Lower leg skin (tissue), 4 donors: ENCODE data around the gene STX1B. TPM values are rescaled to one million over a fixed set of nuclear protein-coding genes. Genes with fewer than 3 reads are reported as not detected.
"Not testable (repeated sequence)": the region's sequence is repeated elsewhere in the genome, so short reads cannot be mapped to it uniquely, and the experiment has no call there.

Experiments used
- DNase-seq, 2 donors: peaks; one replicate each; pipeline ENCODE4 v3.0.0-alpha.2; 2019; ENCODE audit warnings: low spot score in 2 of 2
- H3K4me3 ChIP-seq: fragments of 200-600 bp; sonication (generic); 2 replicates; pipeline ENCODE4 v1.5.1; 2017; ENCODE audit warnings: mild to moderate bottlenecking, low read depth; ENCODE audit not compliant: poor library complexity, severe bottlenecking
- POLR2A ChIP-seq, 2 donors: fragments of 450-650 bp; IDR thresholded peaks; one replicate each; pipeline ENCODE4 v1.6.1; 2016 to 2017; ENCODE audit warnings: antibody characterized with exemption in 2 of 2, mild to moderate bottlenecking in 1 of 2, moderate library complexity in 1 of 2
- WGBS, 2 donors: methylation state at CpG; one replicate each; pipeline ENCODE4 v1.1.5; 2018; 5-methylcytosine and 5-hydroxymethylcytosine counted together
- intact Hi-C: fragments of 100-400 bp; cut with DNase I; formaldehyde crosslinking; loops from one replicate; pipeline ENCODE4 v1.15.0; 2023; ENCODE audit warnings: low total_unique reads
- total RNA-seq, 4 donors: library from RNA; depleted of rRNA; stranded (reverse); fragments of >200 nt; gene quantifications; one replicate each; pipeline ENCODE4 v1.1.0, GENCODE V29; 2016
- TF ChIP-seq, protein P1 (sequence below), 3 donors: fragments of 450-650 bp; IDR thresholded peaks; one replicate each; pipeline ENCODE4 v1.5.1; 2016; ENCODE audit warnings: antibody characterized with exemption in 3 of 3, mild to moderate bottlenecking in 3 of 3, moderate library complexity in 2 of 3

The STX1B gene
- total RNA-seq, 4 donors from 2014 or later = 0.32 to 1.4 (median 0.44) TPM

DNA sequence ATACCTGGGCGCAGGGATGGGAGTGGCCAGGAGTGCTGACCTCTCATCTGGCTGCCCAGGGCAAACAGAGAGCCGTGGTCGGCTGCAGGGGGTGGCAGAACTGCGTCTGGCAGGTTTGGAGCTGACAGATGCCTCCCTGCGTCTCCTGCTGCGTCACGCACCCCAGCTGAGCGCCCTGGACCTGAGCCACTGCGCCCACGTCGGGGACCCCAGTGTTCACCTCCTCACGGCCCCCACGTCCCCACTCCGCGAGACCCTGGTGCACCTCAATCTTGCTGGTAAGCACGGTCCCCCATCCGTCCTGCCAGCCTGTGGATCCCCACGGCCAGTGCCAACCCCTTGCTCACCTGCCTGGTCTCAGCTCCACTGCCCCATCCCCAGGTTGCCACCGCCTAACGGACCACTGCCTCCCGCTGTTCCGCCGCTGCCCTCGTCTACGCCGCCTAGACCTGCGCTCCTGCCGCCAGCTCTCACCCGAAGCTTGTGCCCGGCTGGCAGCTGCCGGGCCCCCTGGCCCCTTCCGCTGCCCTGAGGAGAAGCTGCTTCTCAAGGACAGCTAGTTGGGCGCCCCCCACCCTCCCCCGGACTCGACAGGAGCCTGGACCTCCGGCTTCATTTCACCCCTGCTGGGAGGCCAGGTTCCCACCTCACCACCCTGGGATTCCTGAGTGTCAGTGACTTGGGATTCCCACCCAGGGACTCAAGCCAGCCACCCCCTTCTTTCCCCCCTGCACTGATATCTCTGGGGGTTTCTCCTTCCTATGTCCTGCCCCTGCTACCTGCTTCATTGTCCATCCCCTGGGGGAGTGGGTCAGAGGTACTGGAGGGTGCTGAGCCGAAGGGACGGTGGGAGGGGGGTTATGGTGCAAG lies 63.5 kb downstream of the STX1B start:
- intact Hi-C loops = no loop called here
- 91 to 92% methylated on average over 38 of the region's 38 CpGs for WGBS, 2 donors
- no peak overlapping the region for H3K4me3 ChIP-seq
- peak in 1 of 2 donors; percentile 88 for DNase-seq
- TF ChIP-seq, protein P1, sequence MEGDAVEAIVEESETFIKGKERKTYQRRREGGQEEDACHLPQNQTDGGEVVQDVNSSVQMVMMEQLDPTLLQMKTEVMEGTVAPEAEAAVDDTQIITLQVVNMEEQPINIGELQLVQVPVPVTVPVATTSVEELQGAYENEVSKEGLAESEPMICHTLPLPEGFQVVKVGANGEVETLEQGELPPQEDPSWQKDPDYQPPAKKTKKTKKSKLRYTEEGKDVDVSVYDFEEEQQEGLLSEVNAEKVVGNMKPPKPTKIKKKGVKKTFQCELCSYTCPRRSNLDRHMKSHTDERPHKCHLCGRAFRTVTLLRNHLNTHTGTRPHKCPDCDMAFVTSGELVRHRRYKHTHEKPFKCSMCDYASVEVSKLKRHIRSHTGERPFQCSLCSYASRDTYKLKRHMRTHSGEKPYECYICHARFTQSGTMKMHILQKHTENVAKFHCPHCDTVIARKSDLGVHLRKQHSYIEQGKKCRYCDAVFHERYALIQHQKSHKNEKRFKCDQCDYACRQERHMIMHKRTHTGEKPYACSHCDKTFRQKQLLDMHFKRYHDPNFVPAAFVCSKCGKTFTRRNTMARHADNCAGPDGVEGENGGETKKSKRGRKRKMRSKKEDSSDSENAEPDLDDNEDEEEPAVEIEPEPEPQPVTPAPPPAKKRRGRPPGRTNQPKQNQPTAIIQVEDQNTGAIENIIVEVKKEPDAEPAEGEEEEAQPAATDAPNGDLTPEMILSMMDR (IDR thresholded peaks at IDR 0.05) = no peak
- TF ChIP-seq POLR2A (IDR thresholded peaks at IDR 0.05) = no peak

DNA sequence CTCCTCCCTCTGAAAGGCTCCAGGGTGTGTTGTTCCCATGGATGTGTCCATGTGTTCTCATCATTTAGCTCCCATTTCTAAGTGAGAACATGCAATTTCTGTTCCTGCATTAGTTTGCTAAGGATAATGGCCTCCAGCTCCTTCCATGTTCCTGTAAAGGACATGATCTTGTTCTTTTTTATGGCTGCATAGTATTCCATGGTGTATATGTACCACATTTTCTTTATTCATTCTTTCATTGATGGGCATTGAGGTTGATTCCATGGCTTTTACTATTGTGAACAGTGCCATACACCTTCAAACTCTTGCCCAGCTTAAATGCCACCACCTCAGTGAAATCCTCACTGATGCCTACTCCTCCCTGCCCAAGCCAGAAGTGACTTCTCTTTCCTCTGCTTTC lies 66.1 kb downstream of the STX1B start:
- intact Hi-C loops = no loop called here
- DNase-seq = no peak
- TF ChIP-seq POLR2A (IDR thresholded peaks at IDR 0.05) = no peak
- TF ChIP-seq, protein P1 (IDR thresholded peaks at IDR 0.05) = no peak
- H3K4me3 ChIP-seq = no peak overlapping the region

DNA sequence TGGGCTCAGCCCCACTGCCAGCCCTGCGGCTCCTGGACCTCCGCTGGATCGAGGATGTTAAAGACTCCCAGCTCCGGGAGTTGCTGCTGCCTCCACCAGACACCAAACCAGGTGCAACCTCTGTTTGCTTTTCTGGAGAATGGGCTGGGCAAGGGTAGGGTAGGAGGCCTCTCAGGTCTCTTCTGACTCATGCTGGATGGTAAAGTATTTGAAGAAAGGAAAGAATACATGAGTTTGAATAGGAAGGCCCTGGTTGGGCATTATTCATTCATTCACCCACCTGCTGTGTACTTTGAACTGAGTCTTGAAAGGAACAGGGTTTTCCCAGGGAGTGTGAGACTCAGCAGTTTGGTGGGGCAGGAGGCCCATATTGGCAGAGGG lies 68.0 kb downstream of the STX1B start:
- no peak for DNase-seq
- H3K4me3 ChIP-seq = no peak overlapping the region
- intact Hi-C loops = no loop called here
- TF ChIP-seq POLR2A (IDR thresholded peaks at IDR 0.05) = no peak
- TF ChIP-seq, protein P1 (IDR thresholded peaks at IDR 0.05) = no peak
- 81 to 85% methylated on average over 4 of the region's 4 CpGs for WGBS, 2 donors

DNA sequence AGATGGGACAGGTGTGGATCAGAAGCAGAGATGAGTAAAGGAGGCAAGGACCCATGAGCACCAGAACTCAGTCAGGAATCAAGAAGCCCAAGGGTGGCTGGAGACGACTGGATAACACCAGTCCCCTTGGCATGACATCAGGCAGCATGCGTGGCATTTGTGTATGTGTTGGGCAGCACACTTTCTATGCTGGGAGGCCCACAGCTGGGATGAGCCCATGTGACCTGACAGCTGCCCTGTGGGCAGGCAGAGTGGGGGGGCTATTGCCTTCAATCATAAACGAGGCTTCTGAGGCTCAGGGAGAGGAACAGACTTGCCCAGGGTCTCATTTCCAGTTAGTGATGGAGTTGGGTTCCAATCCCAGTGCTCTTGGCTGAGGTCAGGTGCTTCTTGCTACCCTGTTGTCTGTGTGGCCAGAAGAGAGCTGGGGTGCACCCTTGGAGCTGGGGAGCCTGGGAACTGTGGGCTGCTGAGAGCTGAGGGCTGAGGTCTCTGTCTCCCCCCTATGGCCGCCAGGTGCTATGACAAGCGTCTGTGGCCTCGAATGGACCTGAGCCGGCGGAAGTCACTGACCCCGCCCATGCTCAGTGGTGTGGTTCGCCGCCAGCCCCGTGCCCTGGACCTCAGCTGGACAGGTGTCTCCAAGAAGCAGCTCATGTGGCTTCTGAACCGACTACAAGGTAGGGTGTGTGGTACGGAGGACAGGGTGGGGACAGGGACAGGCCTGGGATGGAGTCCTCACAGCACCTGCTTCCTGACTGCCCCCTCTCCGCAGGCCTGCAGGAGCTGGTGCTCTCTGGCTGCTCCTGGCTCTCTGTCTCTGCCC lies 68.6 kb downstream of the STX1B start:
- peak in 1 of 2 donors; percentile 94 for DNase-seq
- intact Hi-C loops = no loop called here
- 20 to 46% methylated on average over 5 to 14 of the region's 15 CpGs for WGBS, 2 donors
- TF ChIP-seq, protein P1 (IDR thresholded peaks at IDR 0.05) = peak in 1 of 3 donors; percentile 50
- no peak for TF ChIP-seq POLR2A (IDR thresholded peaks at IDR 0.05)
- H3K4me3 ChIP-seq = no peak overlapping the region

DNA sequence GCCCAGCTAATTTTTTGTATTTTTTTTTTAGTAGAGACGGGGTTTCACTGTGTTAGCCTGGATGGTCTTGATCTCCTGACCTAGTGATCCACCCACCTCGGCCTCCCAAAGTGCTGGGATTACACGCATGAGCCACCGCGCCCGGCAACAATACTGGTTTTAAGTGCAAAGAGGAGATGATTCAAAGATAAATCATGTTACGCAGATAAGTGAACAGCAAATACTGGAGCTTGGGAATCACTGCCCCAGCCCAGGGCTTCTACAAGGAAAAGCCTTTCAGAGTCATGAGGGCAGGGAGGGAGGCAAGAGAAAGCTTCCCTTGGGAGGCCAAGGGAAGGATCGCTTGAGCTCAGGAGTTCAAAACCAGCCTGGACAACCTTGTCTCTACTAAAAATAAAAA lies 70.9 kb downstream of the STX1B start:
- H3K4me3 ChIP-seq, DNase-seq, intact Hi-C loops: not testable (repeated sequence)
- WGBS, 2 donors = 91 to 92% methylated on average over 8 of the region's 8 CpGs

Other genes with a start within 250 kb of the STX1B start
- gene CFAP119, start 248.6 kb downstream of the STX1B start, total RNA-seq = 1 to 10 TPM; 1.2 to 4.1 (median 2.6) TPM
- 100 to 1,000 TPM in 1 of 4 donors, 10 to 100 TPM in 3; 82.2 to 112 (median 92.9) TPM for gene RNF40, start 248.3 kb downstream of the STX1B start, total RNA-seq
- gene ZNF629, start 223.4 kb downstream of the STX1B start, total RNA-seq = 10 to 100 TPM; 10.9 to 18.1 (median 16.0) TPM
- gene BCL7C, start 116.6 kb downstream of the STX1B start, total RNA-seq = 10 to 100 TPM; 43.1 to 79.1 (median 63.0) TPM
- 1 to 10 TPM in 2 of 4 donors, under 1 TPM in 1, not detected in 1; 0.80 to 3.0 (median 2.5) TPM for gene CTF1, start 114.0 kb downstream of the STX1B start, total RNA-seq
- 10 to 100 TPM; 17.7 to 25.1 (median 22.1) TPM for gene FBXL19, start 87.1 kb downstream of the STX1B start, total RNA-seq
- 10 to 100 TPM; 22.9 to 37.7 (median 34.6) TPM for gene ORAI3, start 61.6 kb downstream of the STX1B start, total RNA-seq
- gene SETD1A, start 52.9 kb downstream of the STX1B start, total RNA-seq = 10 to 100 TPM in 3 of 4 donors, 1 to 10 TPM in 1; 9.2 to 22.4 (median 10.7) TPM
- gene HSD3B7, start 25.4 kb downstream of the STX1B start, total RNA-seq = 10 to 100 TPM; 12.4 to 29.8 (median 19.0) TPM
- 10 to 100 TPM; 38.7 to 53.1 (median 46.4) TPM for gene STX4, start 22.9 kb upstream of the STX1B start, total RNA-seq
- gene ZNF668, start 63.6 kb upstream of the STX1B start, total RNA-seq = 10 to 100 TPM; 10.0 to 19.2 (median 12.6) TPM
- gene ZNF646, start 63.8 kb upstream of the STX1B start, total RNA-seq = 10 to 100 TPM; 25.4 to 30.3 (median 27.1) TPM
- 1 to 10 TPM; 2.3 to 3.8 (median 2.7) TPM for gene PRSS53, start 78.3 kb upstream of the STX1B start, total RNA-seq
- 10 to 100 TPM; 43.7 to 95.5 (median 73.6) TPM for gene VKORC1, start 84.2 kb upstream of the STX1B start, total RNA-seq
- 10 to 100 TPM; 60.7 to 85.3 (median 78.6) TPM for gene BCKDK, start 97.7 kb upstream of the STX1B start, total RNA-seq
- gene KAT8, start 107.0 kb upstream of the STX1B start, total RNA-seq = 100 to 1,000 TPM in 1 of 4 donors, 10 to 100 TPM in 3; 69.7 to 116 (median 81.7) TPM
- 100 to 1,000 TPM; 147 to 223 (median 172) TPM for gene PRSS8, start 125.1 kb upstream of the STX1B start, total RNA-seq
- 10 to 100 TPM in 1 of 4 donors, 1 to 10 TPM in 3; 2.3 to 10.5 (median 3.3) TPM for gene PRSS36, start 139.4 kb upstream of the STX1B start, total RNA-seq
- gene FUS, start 169.5 kb upstream of the STX1B start, total RNA-seq = 10 to 100 TPM; 31.9 to 55.8 (median 34.9) TPM
- 100 to 1,000 TPM in 3 of 4 donors, 10 to 100 TPM in 1; 87.5 to 140 (median 122) TPM for gene PYCARD, start 192.1 kb upstream of the STX1B start, total RNA-seq
- gene TRIM72, start 203.5 kb upstream of the STX1B start, total RNA-seq = under 1 TPM in 1 of 4 donors, not detected in 3; 0.19 TPM
- 10 to 100 TPM in 3 of 4 donors, 1 to 10 TPM in 1; 4.8 to 17.5 (median 12.9) TPM for gene PYDC1, start 206.5 kb upstream of the STX1B start, total RNA-seq
- 1 to 10 TPM; 1.5 to 7.7 (median 4.1) TPM for gene ITGAM, start 249.3 kb upstream of the STX1B start, total RNA-seq